DND-41 (cell line): ENCODE measurements around the gene ZNF827.
"Not testable (repeated sequence)": the region's sequence is repeated elsewhere in the genome, so short reads cannot be mapped to it uniquely, and the experiment has no call there.

Source experiments
- ATAC-seq: fragments of 200-7000 bp; cut with Tn5 transposase; 3 replicates; pipeline ENCODE4 v1.9.1; 2021; ENCODE audit warnings: low read depth; ENCODE audit not compliant: insufficient read depth
- DNase-seq: peaks from one replicate; pipeline ENCODE4 v3.0.0-alpha.2; 2020
- H2AFZ ChIP-seq: 2 replicates; pipeline ENCODE4 v1.6.0; 2012; ENCODE audit warnings: low read depth, low read length
- H3K27ac ChIP-seq: 2 replicates; pipeline ENCODE4 v1.5.1; 2012; ENCODE audit warnings: low read length, inconsistent platforms
- H3K27me3 ChIP-seq: fragments of 200-600 bp; sonication (generic); 2 replicates; pipeline ENCODE4 v1.6.0; 2012; ENCODE audit warnings: low read length, mild to moderate bottlenecking, inconsistent platforms; ENCODE audit not compliant: insufficient read depth, poor library complexity
- H3K36me3 ChIP-seq: 2 replicates; pipeline ENCODE4 v1.5.1; 2012; ENCODE audit warnings: low read length, inconsistent platforms; ENCODE audit not compliant: insufficient read depth
- H3K4me1 ChIP-seq: 2 replicates; pipeline ENCODE4 v1.5.1; 2012; ENCODE audit warnings: mild to moderate bottlenecking, low read length; ENCODE audit not compliant: insufficient read depth
- H3K4me2 ChIP-seq: 2 replicates; pipeline ENCODE4 v1.6.0; 2012; ENCODE audit warnings: mild to moderate bottlenecking, moderate library complexity, low read length, inconsistent platforms; ENCODE audit not compliant: insufficient read depth
- H3K4me3 ChIP-seq, 2 experiments: fragments of 200-600 bp in 1 of 2; shearing (Covaris generic) in 1 of 2; 2 replicates each; pipeline ENCODE4 v1.5.1; 2012 to 2016; ENCODE audit warnings: inconsistent platforms in 2 of 2, low read length in 2 of 2, mild to moderate bottlenecking in 2 of 2, low read depth in 1 of 2, moderate library complexity in 1 of 2
- H3K79me2 ChIP-seq: 2 replicates; pipeline ENCODE4 v1.6.0; 2012; ENCODE audit warnings: low read length, inconsistent platforms; ENCODE audit not compliant: insufficient read depth
- H3K9ac ChIP-seq: 2 replicates; pipeline ENCODE4 v1.6.0; 2012; ENCODE audit warnings: low read depth, mild to moderate bottlenecking, inconsistent platforms, low read length, moderate library complexity
- H3K9me3 ChIP-seq: 2 replicates; pipeline ENCODE4 v1.5.1; 2012; ENCODE audit warnings: low read length, moderate library complexity, mild to moderate bottlenecking, inconsistent platforms; ENCODE audit not compliant: insufficient read depth, severe bottlenecking
- H4K20me1 ChIP-seq: 2 replicates; pipeline ENCODE4 v1.6.0; 2012; ENCODE audit warnings: low read length; ENCODE audit not compliant: insufficient read depth
- CTCF ChIP-seq: IDR thresholded peaks from 2 replicates; pipeline ENCODE4 v1.5.1; 2012; ENCODE audit warnings: borderline replicate concordance, low read length, moderate library complexity, mild to moderate bottlenecking; ENCODE audit not compliant: poor library complexity, severe bottlenecking; ENCODE audit errors: extremely low read depth
- EZH2 ChIP-seq: IDR thresholded peaks from 3 replicates; pipeline ENCODE4 v1.6.1; 2012; ENCODE audit warnings: borderline replicate concordance, low read depth, mild to moderate bottlenecking, moderate library complexity, low read length, inconsistent platforms; ENCODE audit not compliant: severe bottlenecking

Gene ZNF827

GRCh38 chr4:145840162-145840768 lies 98.4 kb downstream of the ZNF827 start:
- Histone ChIP-seq H3K4me1 (peaks cover 4% of the 10 kb centered on the region; the same call in 1 of the 2 replicates), H3K4me3 (no peak overlapping the region), H3K4me2 (no peak overlapping the region), H3K9ac (no peak overlapping the region), H3K36me3 (no peaks in the 10 kb centered on the region), H4K20me1 (no peaks in the 10 kb centered on the region), H3K27ac (no peak overlapping the region), H3K27me3 (no peaks in the 10 kb centered on the region), H3K79me2 (no peaks in the 10 kb centered on the region), H3K9me3 (no peaks in the 10 kb centered on the region), H2AFZ (no peak overlapping the region)
- ATAC-seq = peak; percentile 78
- TF ChIP-seq EZH2 (no peak), CTCF (peak; percentile 58)
- DNase-seq = no peak

GRCh38 chr4:145839151-145839550 lies 99.5 kb downstream of the ZNF827 start:
- Histone ChIP-seq H3K4me1 (peaks cover 4% of the 10 kb centered on the region; the same call in 1 of the 2 replicates), H3K36me3 (no peaks in the 10 kb centered on the region), H3K4me3 (no peak overlapping the region), H3K4me2 (no peak overlapping the region), H3K9me3 (no peaks in the 10 kb centered on the region), H3K27ac (no peak overlapping the region), H3K9ac (no peak overlapping the region), H4K20me1 (no peaks in the 10 kb centered on the region), H3K27me3 (no peaks in the 10 kb centered on the region), H3K79me2 (no peaks in the 10 kb centered on the region), H2AFZ (no peak overlapping the region)
- no peak for DNase-seq
- ATAC-seq = no peak
- TF ChIP-seq EZH2 (no peak), CTCF (no peak)

- ATAC-seq, H3K36me3 ChIP-seq, H3K27me3 ChIP-seq, H2AFZ ChIP-seq, H3K79me2 ChIP-seq, H3K4me1 ChIP-seq, DNase-seq, H3K4me3 ChIP-seq, H3K9ac ChIP-seq, H4K20me1 ChIP-seq, H3K4me2 ChIP-seq, H3K27ac ChIP-seq, H3K9me3 ChIP-seq: not testable (repeated sequence)
These were observed 106.2 kb downstream of the ZNF827 start for GRCh38 chr4:145832384-145832783.

GRCh38 chr4:145830699-145831098 lies 107.9 kb downstream of the ZNF827 start:
- DNase-seq (no peak), ATAC-seq (no peak)
- H3K27me3 ChIP-seq = no peaks in the 10 kb centered on the region
- no peaks in the 10 kb centered on the region for H3K9me3 ChIP-seq
- H2AFZ ChIP-seq = no peak overlapping the region
- no peaks in the 10 kb centered on the region for H3K36me3 ChIP-seq
- H3K79me2 ChIP-seq = no peaks in the 10 kb centered on the region
- H3K4me2 ChIP-seq = no peak overlapping the region
- no peak overlapping the region for H3K9ac ChIP-seq
- no peak overlapping the region for H3K4me3 ChIP-seq
- no peak overlapping the region for H3K27ac ChIP-seq
- no peak for TF ChIP-seq CTCF
- no peak for TF ChIP-seq EZH2
- no peaks in the 10 kb centered on the region for H4K20me1 ChIP-seq
- H3K4me1 ChIP-seq = no peaks in the 10 kb centered on the region
